IPS DF 4.7 (cell line): ENCODE data around the gene ADGRG2.
"Not testable (repeated sequence)": the region's sequence is repeated elsewhere in the genome, so short reads cannot be mapped to it uniquely, and the experiment has no call there.

ENCODE experiments used
- DNase-seq: peaks from one replicate; pipeline ENCODE4 v3.0.0-alpha.2; 2013; ENCODE audit warnings: low spot score; ENCODE audit errors: extremely low read depth

Gene ADGRG2

GRCh38 chrX:19086102-19086772 lies 36.0 kb downstream of the ADGRG2 start:
- no peak for DNase-seq

- DNase-seq: no peak
These were observed 36.6 kb downstream of the ADGRG2 start for GRCh38 chrX:19085666-19086065.

GRCh38 chrX:19075754-19076153 lies 46.5 kb downstream of the ADGRG2 start:
- DNase-seq: no peak

DNA sequence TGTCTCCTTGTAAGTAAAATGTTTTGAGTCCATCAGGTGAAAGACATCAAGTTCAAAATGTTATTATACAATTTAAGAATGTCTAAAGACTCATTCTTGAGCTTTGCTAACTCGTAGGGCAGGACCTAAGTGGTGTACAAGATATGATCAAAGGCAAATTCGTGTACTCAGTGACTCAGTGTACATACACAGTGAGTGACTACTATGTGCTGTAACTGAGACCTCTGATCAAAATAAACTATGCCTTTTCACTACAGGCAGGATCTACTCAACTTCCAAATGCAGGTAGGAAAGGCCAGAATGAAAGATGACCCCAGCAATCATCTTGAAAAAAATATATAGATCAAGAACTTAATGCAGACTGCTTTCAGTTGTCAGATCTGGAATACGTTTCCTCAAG lies 49.9 kb downstream of the ADGRG2 start:
- no peak for DNase-seq

GRCh38 chrX:19070555-19070994 lies 51.7 kb downstream of the ADGRG2 start:
- no peak for DNase-seq

DNA sequence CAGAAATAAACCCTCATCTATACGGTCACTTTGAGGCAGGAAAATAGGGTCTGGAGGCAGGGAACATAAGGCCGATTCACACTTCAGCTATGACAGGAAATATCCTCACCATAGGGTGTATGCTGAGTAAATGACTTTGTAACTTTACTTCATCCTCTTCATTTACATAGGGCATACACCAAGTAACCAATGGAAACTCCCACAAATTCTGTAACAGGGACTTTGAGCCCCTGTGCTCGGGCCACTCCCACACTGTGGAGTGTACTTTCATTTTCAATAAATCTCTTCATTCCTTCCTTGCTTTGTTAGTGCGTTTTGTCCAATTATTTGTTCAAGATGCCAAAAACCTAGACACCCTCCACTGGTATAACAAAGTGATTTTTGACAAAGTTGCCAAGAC lies 55.3 kb downstream of the ADGRG2 start:
- DNase-seq: not testable (repeated sequence)

GRCh38 chrX:19065535-19065934 lies 56.7 kb downstream of the ADGRG2 start:
- DNase-seq: no peak

- no peak for DNase-seq
These were observed 58.1 kb downstream of the ADGRG2 start for GRCh38 chrX:19064175-19064574.

- no peak for DNase-seq
These were observed 59.2 kb downstream of the ADGRG2 start for GRCh38 chrX:19063030-19063429.

GRCh38 chrX:19059067-19059466 lies 63.2 kb downstream of the ADGRG2 start:
- DNase-seq: no peak

- DNase-seq: no peak
These were observed 64.4 kb downstream of the ADGRG2 start for GRCh38 chrX:19057856-19058255.

GRCh38 chrX:19049110-19049509 lies 73.2 kb downstream of the ADGRG2 start:
- no peak for DNase-seq

GRCh38 chrX:19046343-19047215 lies 75.7 kb downstream of the ADGRG2 start:
- no peak for DNase-seq

DNA sequence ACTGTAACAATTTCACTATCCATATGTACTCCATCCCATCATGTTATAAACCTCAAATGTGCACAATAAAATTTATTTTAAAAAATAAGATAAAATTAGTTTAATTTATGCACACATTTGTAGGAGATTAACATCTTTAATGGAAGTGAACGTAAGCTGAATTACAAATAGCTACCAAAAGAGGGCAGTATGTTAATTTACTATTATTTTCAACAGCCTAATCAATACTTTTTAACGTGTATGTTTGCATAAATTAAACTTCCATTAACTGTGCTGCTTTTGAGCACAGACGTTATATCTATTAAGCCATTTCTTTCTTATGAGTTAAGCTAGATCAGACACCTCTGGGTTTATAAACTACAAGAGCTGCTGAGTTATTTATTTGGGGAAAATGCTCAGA lies 81.9 kb downstream of the ADGRG2 start:
- no peak for DNase-seq

DNA sequence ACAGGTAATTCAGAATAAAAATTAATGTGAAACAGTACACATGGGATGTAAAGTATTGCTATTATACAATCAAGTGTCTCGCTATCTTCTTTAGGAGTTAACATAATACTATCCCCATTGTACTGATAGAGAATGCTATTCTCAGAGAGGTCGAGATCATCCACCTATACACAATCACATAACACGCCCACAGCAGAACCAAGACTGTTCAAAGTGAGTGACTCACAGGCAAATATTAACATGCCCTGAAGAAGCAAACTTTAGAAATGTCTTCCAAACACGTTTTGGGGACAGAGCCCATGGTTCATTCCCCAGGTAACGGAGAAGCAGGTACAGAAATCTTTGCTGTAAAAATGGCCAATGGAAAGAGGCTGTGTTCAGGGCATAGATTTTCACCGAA lies 88.2 kb downstream of the ADGRG2 start:
- no peak for DNase-seq

DNA sequence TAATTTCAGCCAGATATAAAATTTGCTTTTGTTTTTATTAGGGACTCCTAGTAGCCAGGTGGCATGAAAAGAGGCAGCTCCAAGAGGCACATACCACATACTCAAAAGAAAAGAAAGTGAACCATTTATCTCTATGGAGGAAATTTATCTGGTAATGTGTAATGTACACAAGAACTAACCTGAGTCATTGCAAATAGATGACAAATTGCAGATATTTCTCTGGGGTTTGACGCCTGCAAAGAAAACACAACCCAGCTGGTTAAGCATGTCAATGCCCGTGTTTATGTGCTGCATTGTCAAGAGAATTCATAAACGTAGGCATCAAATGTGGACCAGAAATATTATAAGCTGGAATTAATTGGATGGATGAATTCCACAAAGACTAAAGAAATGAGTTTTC lies 91.5 kb downstream of the ADGRG2 start:
- DNase-seq: no peak

DNA sequence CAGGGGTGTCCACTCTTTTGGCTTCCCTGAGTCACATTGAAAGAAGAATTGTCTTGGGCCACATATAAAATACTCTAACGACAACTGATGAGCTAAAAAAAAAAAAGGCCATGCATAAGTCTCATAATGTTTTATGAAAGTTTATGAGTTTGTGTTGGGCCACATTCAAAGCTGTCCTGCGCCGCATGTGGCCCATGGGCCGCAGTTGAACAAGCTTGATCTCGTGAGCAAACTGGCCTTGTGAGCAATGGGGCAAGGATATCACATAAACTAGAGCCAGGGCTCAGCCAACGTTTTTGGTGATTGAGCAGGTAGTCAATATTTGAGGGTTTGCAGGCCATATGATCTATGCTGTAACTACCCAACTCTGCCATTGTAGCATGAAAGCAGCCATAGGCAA lies 93.7 kb downstream of the ADGRG2 start:
- no peak for DNase-seq

DNA sequence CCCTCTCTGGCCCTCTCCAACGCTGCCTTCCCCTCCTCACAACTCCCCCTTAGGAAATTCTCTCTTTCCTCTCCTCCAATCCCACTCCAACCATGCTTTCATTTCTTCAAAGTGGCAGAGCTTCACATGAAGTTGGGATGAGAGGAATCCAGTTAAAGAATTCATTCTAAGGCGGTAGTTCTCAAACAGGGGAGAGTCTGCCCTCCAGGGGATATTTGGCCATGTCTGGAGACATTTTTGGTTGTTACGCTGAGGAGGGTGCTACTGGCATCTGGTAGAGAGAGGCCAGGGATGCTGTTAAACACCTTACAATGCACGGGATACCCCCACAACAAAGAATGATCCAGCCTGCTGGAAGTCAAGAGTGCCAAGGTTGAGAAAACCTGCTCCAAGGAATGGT lies 97.9 kb downstream of the ADGRG2 start:
- DNase-seq: no peak

DNA sequence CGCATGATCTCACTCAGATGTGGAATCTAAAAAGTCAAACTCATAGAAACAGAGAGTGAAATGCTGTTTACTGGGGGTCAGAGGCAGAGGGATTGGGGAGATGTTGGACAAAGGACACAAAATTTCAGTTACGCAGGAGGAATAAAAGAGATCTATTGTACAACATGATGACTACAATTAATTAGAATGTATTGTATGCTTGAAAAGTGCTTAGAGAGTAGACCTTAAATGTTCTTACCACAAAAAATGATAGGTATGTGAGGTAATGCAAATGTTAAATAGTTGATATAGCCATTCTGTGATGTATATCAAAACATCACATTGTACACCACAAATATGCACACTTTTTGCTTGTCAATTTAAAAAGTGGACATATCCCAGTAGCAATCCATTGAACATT lies 102.3 kb downstream of the ADGRG2 start:
- DNase-seq: no peak

DNA sequence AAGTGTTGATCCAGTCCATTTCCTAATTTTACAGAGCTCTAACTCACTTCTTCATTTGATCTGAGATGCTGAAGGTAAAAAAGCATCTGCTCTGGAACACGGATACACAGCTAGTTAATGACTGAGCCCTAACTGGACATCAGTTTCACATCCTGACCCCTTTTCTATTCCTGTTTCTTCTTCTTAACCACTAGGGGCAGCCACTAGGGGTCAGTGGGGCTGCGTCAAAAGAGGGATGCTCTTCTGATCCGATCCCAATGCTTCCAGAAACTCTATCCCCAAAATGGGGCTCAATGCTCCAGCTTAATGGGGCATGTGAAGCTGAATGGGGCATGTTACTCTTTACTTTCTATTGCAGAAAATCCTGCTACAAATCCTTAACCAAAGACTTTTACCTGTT lies 105.0 kb downstream of the ADGRG2 start:
- peak; percentile 14 for DNase-seq

DNA sequence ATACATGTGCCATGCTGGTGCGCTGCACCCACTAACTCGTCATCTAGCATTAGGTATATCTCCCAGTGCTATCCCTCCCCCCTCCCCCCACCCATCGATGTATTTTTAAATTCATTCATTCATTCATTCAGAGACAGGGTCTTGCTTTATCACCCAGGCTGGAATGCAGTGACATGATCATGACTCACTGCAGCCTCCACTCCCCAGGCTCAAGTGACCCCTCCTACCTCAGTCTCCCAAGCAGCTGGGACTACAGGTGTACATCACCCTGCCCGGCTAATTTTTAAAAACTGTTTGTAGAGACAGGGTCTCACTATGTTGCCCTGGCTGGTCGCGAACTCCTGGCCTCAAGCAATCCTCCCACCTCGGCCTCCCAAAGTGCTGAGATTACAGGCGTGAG lies 105.7 kb downstream of the ADGRG2 start:
- DNase-seq: not testable (repeated sequence)

GRCh38 chrX:19007868-19008267 lies 114.4 kb downstream of the ADGRG2 start:
- no peak for DNase-seq

- DNase-seq: no peak
These were observed 115.3 kb downstream of the ADGRG2 start for GRCh38 chrX:19007011-19007410.
